Activated CD8-positive, alpha-beta memory T cell treated with anti-CD3 and anti-CD28 coated beads for 36 hours (primary cell): ENCODE data around the gene HES6. TPM values are rescaled to one million over a fixed set of nuclear protein-coding genes. Genes with fewer than 3 reads are reported as not detected.

ENCODE experiments used
- CTCF ChIA-PET: fragments of 350-600 bp; sonication (Branson Sonifier 250); formaldehyde crosslinking; loops from one replicate; lab custom pipeline; 2021; ENCODE audit warnings: antibody characterized with exemption; lab: Charles Lee
- POLR2A ChIA-PET: fragments of 350-600 bp; sonication (Branson Sonifier 250); formaldehyde crosslinking; loops from one replicate; lab custom pipeline; 2021; ENCODE audit warnings: antibody characterized with exemption; lab: Charles Lee
- total RNA-seq, 2 experiments: library from RNA; stranded (reverse); gene quantifications; one replicate each; pipeline ENCODE4 v1.2.3, GENCODE V29; 2021

HES6 gene, protein sequence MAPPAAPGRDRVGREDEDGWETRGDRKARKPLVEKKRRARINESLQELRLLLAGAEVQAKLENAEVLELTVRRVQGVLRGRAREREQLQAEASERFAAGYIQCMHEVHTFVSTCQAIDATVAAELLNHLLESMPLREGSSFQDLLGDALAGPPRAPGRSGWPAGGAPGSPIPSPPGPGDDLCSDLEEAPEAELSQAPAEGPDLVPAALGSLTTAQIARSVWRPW
- total RNA-seq: 1 to 10 TPM; 6.0 TPM

DNA sequence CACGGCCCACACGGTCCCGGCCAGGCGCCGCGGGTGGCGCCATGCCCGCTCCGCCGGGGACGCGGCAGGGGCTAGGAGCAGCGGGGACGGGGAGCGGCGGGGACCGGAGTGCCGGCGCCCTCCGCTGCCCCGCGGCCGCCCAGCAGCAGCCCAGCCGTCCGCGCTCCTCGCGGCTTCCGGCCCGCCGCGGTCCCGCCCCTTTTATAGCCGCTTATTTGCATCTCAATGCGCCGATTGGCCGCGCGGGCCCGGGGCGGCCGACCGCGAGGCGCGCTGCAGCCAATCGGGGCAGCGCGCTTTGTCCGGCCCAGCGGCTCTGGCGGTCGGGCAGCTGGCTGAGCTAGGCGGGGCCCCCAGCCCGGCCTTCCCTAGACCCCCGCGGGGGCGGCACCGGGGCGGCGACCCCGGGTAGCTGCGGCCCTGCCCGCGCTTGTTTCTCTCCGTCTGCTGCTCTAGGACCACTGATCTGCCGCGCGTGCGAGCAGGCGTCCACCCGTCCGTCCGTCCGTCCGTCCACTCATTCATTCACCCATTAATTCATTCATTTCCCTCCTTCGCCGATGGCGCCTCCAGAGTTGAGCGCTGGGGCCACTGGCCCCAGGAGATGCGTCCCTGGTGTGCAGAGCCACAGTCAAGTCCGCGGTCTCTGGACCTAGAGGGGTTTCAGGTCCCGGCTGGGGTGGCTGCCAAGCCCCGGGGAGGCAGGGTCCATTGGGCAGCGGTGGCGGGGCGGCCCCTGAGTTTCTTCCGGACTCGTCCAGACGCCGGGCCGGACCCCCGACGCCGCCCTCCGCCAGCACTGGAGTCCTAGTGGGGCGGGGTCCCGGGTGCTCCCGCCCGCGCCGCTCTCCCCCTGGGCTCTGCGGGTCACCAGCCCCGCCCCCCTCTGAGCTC is at the start of gene HES6:
Gene HES6, minus strand, starts transcription at position 176 of the 894 bp plus-strand sequence. Its CDS starts 133 bp downstream, at position 43.
- ChIA-PET CTCF (no interaction called here), POLR2A (no interaction called here)

DNA sequence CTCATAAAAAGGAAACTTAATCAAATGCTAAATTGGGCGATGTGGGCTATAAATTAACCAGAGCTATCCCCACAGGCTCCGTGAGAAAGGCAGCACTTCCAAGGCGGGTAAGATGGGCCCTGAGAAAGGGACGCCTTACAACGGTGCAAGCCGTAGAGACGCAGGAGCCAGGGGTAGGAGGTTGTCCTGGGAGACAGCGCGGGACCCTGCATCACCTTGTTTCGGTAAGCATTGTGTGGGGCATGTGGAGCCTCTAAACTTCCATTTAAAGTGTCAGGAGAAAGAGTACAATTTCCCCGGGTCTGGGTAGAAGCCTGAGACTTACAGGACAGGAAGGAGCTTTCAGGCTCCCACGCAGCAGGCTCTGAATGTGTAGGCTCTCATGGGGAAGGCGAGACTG is 49.7 kb upstream of the HES6 start:
- CTCF ChIA-PET: interaction anchor here (0.6 to 1.1 kb wide), 2 partner anchors 40 to 54 kb away, joined by 3 to 5 read pairs; no protein-coding TSS in a partner anchor
- POLR2A ChIA-PET: interaction anchor here (0.6 to 1.8 kb wide), 4 partner anchors 8 to 602 kb away, joined by 3 to 6 read pairs (median 4); no protein-coding TSS in a partner anchor

DNA sequence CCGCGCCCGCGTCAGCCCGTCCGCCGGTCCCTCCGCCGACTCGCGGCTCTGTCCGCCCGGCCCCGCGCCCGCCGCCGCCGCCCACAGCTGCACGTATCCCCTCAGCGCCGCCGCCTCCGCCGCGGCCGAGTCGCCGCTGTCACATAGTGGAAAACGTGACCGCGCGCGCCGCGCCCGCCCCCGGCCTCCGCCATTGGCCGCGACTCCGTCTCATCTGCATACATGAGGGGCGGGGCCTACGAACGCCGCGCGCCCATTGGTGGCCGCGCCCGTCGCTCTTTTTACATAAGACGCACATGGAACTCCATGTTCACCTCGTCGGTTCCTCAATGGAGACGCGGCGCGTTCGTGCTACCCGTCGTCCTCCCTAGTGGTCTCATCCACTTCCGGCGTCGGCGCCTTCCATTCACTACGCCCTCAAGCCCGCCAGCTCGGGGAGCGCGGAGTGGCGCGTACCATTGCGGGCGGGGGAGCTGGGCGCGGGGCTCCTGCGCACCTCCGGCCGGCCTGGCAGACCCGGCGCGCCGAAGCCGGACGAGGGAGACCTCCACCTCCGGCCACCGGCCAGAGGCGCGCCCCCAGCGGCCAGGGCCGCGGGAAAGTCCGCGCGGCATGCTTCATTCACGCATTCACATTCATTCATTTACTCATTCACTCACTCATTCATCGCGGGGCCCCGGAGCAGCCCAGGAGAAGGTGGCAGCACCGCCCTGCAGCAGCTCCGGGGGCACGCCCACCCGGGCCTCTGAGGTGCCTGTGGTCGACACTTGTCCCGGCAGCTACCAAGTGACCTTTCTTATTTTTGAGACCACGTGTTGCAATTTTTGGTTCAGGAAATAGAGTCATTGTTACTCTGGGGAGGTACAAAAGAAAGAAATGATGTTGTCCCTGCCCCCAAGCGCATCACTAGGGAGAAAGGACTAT is 49.1 kb upstream of the HES6 start:
- CTCF ChIA-PET: interaction anchor here (0.6 to 1.1 kb wide), 3 partner anchors 24 to 69 kb away, joined by 3 read pairs; no protein-coding TSS in a partner anchor
- POLR2A ChIA-PET: interaction anchor here (0.6 to 1.8 kb wide), 4 partner anchors 9 to 150 kb away, joined by 3 to 6 read pairs (median 4); no protein-coding TSS in a partner anchor

DNA sequence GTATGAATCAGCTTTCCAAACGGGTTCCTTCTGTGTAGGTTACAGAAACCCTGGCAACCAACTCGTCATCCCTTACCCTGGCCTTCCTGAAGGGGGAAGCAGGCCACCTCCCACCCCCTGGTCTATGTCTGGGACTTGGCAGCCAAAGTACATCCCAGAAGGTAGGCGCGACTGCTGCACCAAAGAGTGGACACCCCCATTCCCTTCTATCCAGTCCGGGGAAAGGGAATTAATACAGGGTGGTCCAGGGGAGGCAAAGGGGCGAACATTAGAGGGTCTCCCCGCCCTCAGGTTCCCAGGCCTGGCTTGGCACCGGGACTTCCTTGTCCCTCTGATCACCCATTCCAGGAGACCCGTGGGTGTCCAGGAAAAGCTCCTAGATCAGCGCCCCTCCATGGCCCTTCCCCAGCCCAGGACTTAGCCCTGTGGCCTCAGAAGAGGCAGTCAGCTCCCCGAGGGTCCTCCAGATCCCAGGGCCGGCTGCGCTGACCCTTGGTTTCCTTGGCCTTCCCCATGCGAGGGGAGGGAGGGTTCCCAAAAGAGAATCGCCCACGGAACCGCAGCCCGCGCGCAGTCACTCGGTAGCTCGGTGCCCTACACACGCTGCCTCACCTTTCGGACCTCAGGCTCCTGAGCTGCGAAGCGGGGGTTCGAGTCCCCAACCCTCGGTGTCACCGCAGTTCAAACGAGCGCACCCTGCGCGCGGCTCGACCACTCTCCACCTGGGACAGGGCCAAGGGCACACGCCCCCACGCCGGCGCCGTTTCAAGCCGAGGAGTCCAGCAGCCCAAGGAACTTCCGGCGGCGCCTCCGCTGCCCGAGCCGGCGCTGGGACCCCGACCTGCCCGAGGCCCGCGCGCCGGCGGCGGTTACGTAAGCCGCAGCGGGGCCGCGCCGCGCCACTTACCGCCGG is 48.2 kb upstream of the HES6 start, which contains the start of gene PER2:
Gene PER2, minus strand, starts transcription at position 874 of the 913 bp plus-strand sequence. CDS start 10,674 bp downstream, outside the sequence.
- CTCF ChIA-PET: interaction anchor here (0.6 to 1.0 kb wide), 2 partner anchors 23 to 70 kb away, joined by 3 read pairs; no protein-coding TSS in a partner anchor
- POLR2A ChIA-PET: interaction anchor here (0.6 to 1.8 kb wide), 3 partner anchors 8 to 174 kb away, joined by 3 to 10 read pairs (median 6); no protein-coding TSS in a partner anchor

DNA sequence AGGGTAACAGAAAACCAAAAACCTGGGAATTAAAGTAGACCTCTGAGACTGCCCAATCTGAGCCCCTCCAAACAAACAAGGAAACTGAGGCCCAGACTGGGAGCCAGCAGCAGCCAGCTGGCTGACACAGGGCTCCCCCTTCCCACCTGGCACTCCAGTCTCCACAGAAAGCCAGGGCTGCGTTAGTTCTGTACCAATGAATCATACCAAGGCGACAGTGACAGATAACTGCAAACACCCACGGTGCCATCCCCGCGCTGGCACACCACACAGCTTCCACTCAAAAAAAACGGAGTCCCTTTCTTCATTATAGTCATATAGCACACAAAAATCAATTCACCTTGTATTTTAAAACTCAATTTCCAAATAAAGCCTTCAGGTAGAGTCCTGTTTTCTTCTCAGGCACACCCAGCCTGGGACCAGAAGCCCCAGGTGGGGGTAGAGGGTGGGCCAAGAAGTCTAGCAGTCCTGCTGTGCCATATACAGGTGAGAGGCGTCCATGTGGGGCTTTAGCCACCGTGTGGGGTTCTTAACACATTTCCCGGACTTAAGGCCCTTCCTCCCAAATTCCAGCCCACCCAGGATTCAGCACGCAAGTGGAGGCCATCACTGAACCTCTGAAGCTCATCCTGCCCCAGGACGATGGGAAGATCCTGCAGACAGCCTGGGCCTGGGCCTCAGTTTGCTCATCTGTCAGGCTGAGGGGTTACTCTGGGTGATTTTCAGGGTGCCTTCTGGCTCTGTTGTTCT is 47.3 kb upstream of the HES6 start:
- CTCF ChIA-PET: interaction anchor here (0.5 to 1.4 kb wide), 2 partner anchors 24 to 332 kb away, joined by 3 read pairs; no protein-coding TSS in a partner anchor

DNA sequence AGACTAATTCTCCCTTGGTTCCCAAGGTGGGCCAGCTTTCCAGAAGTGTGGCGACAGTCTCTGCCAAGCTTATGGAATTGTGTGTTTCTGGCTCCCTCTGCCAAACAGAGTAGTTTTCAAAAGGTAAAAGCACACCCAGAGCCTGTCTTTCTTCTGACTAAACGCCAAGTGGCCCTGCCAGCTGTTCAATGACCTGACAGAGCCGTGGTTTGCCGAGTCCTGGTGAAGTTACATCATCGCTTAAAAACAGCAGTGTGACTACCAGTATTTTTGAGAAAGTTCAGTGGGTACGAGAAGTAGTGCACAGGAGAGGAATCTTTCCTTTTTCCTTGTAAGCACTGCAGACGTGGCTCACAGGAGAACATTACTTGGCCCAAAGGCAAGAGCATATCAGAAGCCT is 46.7 kb upstream of the HES6 start:
- ChIA-PET POLR2A (no interaction called here), CTCF (interaction anchor here (1.4 kb wide), 1 partner anchor 24 kb away, joined by 3 read pairs; no protein-coding TSS in a partner anchor)

More for the DNA sequence above, 47.3 kb upstream of the HES6 start:
- POLR2A ChIA-PET: interaction anchor here (0.6 kb wide), 1 partner anchor 175 kb away, joined by 10 read pairs; no protein-coding TSS in a partner anchor

DNA sequence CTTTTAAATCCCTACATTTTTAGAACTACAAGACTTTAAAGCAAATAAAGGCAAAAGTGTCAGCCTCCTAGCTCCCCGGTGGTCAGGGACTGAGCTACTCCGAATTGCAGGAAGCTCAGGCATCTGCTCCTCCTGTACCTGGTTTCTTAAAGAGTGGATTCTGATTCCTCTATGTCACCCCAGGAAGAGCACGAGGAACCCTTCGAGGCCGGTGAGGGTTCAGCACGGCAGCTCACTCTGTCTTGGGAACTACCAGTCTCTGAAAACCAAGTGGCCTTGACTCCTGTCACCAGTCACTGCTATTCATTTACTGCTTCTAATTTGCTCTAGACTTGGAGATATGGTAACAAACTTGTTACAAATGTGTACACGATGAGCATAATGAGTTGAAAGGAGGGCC is 46.3 kb upstream of the HES6 start:
- CTCF ChIA-PET: interaction anchor here (1.4 kb wide), 1 partner anchor 23 kb away, joined by 3 read pairs; no protein-coding TSS in a partner anchor

DNA sequence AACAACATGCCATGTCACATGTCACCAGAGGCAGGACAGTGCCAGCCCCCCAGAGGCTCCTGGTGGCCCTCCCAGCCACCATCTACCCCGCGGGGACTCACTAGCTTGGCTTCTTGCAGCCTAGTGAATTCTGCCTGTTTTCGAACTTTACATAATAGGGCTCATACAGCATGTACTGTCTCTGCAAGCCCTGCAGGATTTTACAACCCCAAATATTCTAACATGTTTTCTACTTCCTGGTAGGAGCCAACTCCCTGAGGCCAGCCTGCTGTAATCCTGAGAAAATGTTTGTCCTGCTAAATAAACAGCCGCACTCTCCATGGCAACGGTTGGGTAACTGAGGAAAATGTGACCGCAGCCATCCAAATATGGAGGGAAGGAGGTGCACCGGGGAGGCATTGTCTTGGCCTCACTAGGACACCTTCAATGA is 45.8 kb upstream of the HES6 start:
- ChIA-PET CTCF (interaction anchor here (1.4 kb wide), 1 partner anchor 23 kb away, joined by 3 read pairs; no protein-coding TSS in a partner anchor), POLR2A (no interaction called here)

More for the DNA sequence above, 46.3 kb upstream of the HES6 start:
- POLR2A ChIA-PET: no interaction called here

DNA sequence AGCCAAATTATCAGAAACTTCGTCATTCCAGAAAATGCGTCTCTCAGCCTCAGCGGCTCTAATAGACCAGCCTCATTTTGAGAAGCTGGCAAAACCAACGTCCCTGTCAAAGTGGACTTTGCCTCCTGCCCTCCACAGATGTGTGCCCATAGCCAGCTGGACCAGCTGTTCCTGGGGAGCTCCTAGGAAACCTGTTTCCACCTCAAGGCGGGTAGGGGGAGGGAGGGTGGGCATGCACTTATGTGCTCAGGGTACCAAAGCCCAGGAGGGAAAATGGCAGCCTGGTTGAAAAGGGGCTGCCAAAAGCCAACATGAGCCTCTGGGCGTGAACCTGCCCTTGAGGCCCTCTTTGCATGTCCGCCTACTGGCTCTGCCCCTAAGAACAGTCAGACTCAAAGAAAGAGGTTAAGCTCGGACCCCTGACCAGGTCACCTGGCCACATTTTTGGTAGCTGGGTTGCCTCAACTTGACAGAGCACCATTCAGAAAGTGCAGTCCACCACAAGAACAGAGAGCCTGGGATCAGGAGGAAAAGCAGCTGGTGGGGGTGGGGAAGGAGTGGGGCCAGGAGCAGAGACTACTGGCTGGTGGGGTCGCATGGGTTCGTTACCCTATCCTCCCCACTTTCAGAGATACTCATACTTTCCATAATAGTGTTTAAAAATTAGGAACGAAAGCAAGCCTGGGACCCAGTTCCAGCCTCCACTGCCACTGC is 45.1 kb upstream of the HES6 start:
- ChIA-PET POLR2A (no interaction called here), CTCF (interaction anchor here (1.0 kb wide), 1 partner anchor 30 kb away, joined by 4 read pairs; no protein-coding TSS in a partner anchor)

DNA sequence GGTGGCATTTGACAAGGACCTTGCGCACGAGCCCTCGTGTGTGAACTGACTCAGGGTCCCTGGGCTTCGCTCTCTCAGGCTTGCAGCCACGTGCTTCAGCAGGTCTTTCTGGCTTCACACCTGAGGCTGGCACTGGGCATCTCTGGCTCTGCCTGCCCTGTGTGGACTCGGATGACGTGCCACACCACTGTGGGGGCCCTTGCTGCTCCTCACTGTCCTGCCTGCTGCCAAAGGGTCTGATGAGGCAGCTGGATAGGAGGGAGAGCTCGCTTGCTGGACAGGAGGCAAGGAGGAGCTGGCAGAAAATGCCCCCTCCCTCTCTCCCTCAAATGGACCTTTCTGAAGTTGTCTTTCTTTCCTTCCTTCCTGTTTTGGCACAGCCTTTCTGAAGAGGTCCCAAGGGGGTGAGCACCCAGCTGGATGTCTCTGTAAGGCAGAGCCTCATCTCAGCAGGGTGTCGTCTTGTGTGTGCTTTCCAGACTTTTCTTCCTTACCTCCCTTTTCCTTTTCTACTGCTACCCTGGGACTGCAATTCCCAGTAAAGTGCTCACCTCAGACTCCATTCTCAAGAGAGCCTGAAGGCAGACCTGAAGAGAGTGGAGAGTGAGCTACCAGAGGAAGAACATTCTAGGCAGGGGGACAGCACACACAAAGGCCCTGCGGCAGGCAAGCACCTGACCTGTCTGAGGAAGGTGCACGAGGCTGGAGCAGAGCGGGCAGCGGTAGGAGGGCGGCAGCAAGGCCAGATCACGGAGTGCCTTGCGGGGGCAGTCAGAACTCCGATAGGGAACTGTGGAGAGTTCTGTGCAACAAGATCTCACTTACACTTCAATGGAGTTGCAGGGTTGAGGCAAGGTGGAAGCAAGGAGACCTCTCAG is 43.3 kb upstream of the HES6 start:
- ChIA-PET POLR2A (no interaction called here), CTCF (no interaction called here)

DNA sequence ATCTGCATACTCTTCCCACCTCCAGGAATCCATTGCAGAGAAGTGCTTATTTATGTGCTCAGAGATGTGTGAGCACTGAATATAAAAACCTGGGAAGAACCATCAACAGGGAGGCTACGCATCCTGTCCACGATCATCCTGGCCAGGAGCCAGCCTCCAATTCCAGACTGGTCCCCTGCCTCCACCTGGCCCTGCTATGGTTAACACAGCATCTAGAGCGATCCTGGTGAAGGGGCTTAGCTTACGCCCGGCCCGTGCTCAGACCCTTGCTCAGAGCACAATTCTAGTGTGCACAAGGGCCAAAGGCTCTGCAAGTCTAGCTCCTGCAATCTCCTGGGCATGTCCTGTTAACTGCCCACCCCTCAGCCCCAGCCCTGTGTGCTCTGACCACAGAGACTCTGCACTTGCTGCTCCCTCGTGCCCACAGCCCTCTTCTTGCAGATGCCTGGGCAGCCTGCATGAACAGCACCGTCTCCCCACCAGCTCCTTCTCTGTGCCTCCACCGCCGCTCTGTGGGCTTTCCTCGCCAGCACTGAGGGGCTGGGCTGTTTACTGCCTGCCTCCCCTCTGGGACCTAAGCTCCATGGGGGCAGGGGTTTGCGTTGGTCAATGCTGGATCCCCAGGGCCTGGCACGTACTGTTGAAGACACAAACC is 42.1 kb upstream of the HES6 start:
- POLR2A ChIA-PET: no interaction called here

DNA sequence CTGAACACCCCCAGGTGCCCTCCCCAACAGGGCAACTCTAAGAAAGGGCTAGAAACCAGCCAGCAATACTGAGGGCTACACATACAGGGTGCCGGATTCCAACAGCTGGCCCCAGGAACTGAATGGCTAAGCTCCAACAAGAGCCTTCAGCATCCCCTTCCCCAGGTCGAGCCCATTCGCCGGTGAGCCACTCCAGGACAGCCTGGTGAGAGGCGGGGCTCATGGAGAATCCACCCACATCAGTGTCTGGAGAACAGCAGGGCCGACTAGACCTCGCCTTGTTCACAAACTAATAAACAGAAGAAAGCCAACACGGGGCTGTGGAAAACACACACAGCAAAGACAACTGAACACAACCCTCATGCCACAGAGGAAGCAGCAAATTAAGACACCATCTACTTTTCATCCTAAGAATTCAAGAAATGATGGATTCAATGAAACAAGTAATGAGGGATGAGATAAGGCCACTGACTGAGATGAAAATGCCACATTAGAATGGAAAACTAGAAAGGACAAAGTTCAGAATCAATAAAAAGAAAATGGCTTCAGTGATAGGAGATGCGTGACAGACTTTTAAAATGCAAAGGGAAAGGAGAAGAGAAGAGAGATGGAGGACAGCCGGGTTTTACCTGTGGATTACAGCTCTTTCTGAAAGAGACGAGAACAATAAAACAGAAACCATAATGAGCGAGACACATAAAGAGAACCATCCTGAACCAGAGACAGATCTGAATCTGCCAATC is 40.4 kb upstream of the HES6 start:
- POLR2A ChIA-PET: interaction anchor here (1.0 kb wide), 1 partner anchor 8 kb away, joined by 3 read pairs; the partner anchor contains the start of gene PER2
- CTCF ChIA-PET: no interaction called here

More for the DNA sequence above, 42.1 kb upstream of the HES6 start:
- CTCF ChIA-PET: no interaction called here

DNA sequence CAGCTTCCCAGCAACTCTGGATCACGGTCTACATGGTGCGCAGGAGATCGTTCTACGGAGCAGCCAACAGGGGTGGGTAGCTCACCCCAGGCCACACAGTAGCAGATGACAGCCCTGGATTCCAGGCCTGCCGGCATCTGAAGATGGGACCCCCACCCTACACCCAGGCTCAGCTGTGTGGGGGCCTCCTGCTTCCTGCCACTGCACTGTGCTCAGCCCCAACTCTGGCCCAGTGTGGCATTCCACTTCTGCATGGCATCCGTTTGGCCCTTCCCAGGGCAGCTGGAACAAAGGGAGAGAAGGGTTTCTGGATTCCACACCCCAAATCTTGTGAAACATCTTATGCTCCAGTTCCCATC is 39.5 kb upstream of the HES6 start:
- ChIA-PET CTCF (no interaction called here), POLR2A (no interaction called here)
